Esophagus mucosa (tissue), 1 donor: ENCODE data around the gene FARP2. TPM values are rescaled to one million over a fixed set of nuclear protein-coding genes. Genes with fewer than 3 reads are reported as not detected.
A peak's percentile ranks its signal among the peaks of the same experiment; 100 is the strongest.
"Not testable (repeated sequence)": the region's sequence is repeated elsewhere in the genome, so short reads cannot be mapped to it uniquely, and the experiment has no call there.

Source experiments
- ATAC-seq: fragments of 200-7000 bp; cut with Tn5 transposase; one replicate; pipeline ENCODE4 v1.9.1; 2020
- total RNA-seq: library from RNA; stranded (reverse); gene quantifications from one replicate; pipeline ENCODE4 v1.2.4, GENCODE V29; 2023
- donor health status: DM: yes; HTN: yes; CAD: no.

Gene FARP2
- 33.5 TPM for total RNA-seq

DNA sequence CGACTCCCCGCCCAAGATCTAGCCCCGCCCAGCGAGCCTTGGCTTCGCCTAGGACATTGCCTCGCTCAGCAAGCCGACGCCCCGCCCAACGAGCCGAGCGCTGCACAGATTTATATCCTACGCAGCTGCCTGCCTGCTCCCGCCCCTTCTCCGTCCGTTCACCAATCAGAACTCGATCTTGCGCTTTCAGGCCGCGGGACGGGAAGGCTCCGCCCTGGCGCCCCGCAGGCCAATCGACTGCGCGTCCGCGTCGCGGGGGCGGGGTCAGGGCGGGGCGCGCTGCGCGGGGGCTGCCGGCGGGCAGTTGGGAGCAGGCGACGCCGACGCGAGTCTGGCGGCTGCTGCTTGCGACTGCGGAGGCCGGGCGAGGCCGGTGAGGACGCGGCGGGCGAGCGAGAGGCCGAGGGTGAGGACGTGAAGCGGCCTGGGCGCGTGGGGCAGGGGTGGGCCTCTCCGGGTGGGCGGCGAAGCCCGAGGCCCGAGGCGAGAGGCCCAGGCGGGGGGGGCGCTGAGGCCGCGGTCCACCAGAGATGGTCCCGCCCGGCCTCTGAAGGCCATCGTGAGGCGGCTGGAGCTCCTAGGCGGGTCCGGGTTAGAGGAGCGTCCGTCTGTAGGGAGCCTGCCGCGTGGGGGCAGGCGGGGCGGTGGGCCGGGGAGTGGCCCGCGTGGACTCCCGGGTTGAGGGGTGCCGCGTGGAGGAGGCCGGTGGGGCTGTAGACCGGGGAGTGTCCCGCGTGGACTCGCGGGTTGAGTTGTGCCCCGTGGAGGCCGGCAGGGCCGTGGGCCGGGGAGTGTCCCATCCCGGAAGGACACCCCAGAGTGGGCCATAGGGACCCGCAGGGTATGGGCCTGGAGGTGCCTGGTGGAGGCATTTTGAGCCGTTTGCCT, at the start of gene FARP2:
Gene FARP2, plus strand, starts transcription at position 303 of the 888 bp plus-strand sequence. CDS start 16,823 bp downstream, outside the sequence.
- peak; percentile 88 for ATAC-seq

DNA sequence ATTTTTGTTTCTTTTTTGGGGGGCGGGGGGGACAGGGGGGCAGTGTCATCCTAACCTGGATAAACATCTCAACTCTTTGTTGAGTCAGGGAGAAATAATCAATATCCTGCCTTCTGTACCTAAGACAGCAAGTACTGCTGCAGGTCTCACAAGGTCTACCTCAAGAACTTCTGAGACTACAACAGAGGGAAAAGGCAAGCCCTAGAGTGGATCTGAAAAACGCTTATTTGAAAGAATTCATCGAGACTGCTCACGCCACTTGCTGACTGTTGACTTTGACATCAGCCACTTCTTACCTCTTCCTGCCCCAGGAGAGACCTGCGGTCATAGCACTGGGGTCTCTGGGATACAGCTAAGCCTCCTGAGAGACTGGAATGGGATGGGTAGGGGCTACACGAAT, 49.0 kb upstream of the FARP2 start:
- no peak for ATAC-seq

DNA sequence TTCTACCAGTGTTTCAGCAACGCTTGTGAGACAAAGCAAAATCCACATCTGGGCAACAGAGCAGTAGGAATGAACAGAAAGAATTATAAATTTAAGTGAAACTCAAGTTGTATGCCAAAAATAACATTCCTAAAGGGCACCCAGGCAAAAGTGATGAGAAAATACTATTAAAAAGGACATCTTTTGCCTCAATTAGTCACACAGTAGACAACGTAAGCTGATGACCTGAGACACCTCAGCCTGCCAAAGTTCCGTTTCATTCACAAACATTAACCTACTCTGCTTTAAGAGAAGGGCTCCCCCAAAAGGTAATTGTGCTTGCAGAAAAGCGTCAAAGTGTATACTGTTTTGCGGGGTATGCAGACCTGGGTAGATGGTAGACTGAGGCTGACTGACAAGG, 47.8 kb upstream of the FARP2 start:
- no peak for ATAC-seq

DNA sequence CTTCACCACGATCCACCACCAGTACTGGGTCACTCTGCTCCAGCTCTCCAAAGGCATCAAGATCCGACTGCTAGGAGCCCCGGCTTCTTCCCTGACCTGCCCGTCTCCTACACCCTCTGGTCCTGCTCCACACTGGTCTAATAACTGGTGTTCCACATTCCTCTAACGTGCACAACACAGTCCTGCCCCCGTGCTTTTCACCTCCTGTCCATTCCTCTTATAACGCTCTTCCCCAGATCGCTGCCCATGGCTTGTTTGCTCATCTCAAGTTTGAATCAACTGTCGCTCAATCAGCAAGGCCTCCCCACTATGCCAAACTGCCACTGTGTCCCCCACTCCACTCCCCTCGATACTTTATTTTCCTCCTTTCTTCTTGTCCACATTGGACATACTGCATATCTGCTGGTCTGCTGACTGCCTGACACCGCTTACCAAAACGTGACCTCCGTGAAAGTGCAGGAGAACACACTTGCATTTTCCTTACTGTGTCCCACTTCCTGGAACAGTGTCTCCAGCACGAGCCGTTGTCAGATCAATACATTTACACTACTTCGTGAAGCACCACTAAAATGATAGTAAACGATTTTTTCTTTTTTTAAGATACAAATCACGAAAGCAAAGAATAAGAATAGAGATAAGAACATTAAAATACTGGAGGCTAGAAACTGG, 47.1 kb upstream of the FARP2 start:
- ATAC-seq: no peak

GRCh38 chr2:241309684-241310117, 46.4 kb upstream of the FARP2 start:
- peak; percentile 28 for ATAC-seq

DNA sequence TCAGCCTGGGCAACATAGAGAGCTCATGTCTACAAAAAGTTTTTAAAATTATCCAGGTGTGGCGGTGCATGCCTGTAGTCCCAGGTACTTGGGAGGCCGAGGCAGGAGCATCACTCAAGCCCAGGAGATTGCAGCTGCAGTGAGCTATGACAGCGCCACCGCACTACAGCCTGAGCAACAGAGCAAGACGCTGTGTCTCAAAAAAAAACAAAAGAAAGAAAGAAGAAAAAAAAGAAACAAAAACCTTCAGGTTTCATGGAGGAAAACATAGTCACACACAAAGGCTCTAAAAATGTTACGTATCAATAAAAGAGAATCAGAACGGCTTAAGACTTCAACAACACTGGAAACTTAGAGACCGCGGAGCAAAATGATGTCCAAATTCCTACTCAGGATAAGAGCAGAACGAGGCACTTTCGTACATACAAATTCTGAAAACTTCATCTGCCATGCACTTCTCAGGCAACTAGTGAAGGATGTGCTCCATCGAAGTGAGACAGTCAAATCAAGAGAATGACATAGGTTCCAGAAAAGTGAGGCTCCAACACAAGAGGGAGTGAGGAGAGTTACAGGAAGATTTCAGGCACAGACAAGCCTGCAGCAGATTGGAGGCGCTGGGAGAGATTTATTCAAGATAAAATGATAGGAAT, 45.0 kb upstream of the FARP2 start:
- no peak for ATAC-seq

DNA sequence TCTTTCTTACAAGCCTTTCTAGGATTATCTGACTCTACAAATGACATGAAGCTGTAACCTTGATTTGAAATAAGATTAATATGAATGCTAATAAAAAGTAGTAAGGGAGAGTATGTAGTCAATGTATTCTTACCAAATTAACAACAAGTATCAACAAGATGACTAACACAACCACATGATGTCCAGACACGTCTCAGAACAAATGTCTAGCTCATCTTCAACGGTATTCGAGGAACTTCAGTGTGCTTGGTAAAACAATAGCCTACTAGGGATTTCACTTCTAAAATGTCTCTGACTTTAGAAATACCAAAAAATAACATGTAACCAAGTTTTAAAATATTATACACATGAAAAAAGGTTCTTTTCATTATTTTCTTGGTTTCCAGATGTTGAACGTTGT, 44.0 kb upstream of the FARP2 start:
- no peak for ATAC-seq

DNA sequence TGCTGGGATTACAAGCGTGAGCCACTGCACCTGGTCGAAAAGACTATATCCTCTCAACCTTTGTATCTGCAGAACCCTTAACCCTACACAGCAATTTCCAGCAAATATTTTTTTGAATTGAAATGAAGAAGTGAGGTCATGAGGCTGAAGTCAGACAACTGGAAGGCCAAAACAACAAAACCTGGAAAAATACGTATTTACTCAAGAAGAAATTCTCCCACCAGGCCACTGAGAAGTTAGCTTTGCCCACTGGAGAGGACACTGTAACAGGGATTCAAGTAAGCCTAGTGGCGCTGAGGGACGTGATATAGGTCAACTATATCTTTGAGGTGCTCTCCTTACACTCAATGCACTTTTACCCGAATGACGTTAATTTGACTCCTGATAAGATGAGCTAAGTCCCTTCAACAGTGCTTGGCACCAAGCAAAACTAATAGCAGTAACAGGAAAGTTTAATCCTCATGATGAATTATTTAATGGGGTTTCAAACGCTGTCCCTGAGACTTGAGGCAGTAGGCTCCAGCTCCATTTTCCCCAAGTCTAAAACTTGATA, 42.5 kb upstream of the FARP2 start:
- no peak for ATAC-seq

DNA sequence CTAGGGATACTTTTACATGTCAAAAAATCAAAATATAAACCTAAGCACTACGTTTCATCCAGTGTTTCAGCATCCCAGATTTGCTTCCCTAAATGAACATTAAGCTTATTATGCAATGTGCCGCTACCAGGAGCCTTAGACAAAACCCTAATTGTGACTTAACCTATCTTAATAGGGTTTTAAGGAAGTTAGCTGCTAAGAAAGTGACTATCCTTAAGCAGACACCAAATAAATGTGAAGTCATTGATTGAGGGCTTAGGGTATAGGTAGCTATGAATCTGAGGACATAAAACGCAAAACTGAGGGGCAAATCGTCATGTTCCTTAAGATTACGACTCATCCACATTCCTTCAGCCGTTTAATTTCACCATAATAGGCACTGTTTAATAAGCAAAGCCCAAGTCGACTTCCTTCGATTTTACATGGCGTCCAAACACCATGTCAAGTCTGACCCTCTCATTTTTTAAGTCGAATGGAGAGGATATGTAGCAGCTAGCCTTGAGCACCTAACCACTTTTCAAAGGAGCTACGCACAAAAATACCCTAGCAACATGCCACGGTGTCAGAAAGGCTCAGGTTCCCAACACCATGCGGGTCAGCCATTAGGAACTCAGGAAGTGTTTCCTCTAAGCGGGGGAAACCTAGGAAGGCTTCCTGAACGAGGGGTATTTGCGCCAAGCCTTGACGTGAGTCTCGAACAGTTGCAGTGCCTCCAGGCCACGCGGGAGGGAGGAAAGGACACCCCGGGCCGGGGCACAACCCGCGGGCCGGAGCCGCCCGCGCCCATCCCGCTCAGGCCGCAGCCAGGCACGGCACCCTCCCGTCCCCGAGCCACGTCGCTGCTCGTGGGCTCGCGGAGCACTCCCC, 41.6 kb upstream of the FARP2 start:
- ATAC-seq: no peak

DNA sequence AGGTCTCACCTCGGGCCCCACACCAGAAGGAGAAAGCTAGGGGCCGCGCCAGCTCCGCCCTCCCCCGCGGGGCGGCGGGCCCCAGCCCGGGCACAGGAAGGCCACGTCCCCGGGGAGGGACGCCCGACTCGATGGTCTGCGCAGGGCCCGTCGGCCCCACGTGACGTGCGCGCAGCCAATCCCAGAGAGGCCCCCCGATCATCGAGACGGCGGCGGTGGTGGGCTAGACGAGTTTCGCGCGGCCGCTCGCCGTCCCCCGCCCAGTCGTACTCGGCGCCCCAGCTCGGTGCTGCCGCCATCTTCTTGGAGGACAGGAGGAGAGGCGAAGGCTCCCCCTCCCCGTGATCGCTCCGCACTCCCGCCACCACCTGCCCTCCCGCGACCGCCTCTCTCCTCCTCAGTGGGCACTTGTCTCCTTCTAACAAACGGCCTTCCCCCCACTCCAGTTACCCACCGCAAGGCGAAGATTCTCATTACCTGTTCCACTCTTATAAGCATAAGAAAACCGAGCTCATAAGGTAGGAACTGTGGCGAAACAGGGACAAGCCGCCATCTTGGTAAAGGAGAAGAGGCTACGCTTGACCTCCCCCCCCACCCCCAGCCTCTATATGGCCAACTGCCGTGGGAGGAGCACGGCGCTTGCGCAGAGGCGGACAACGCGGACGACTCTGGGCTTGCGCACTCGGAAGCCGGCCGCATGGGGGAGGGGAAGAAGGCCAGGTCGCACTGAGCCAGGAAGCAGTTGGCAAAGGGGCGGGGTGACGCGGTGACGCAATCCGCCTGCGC, 40.8 kb upstream of the FARP2 start, which contains the start of gene HDLBP:
Gene HDLBP, minus strand, starts transcription at position 580 of the 786 bp plus-strand sequence. CDS start 48,803 bp downstream, outside the sequence.
- peak; percentile 96 for ATAC-seq

GRCh38 chr2:241315879-241316631, 40.0 kb upstream of the FARP2 start, which contains the start of gene SEPTIN2:
TSS of gene SEPTIN2 (plus strand) at chr2:241315925. CDS start at chr2:241324233, 8,308 bp downstream.
- ATAC-seq: peak; percentile 59

- no peak for ATAC-seq
Observed at GRCh38 chr2:241316825-241317224, 39.3 kb upstream of the FARP2 start.

GRCh38 chr2:241317391-241317790, 38.7 kb upstream of the FARP2 start:
- ATAC-seq: no peak

DNA sequence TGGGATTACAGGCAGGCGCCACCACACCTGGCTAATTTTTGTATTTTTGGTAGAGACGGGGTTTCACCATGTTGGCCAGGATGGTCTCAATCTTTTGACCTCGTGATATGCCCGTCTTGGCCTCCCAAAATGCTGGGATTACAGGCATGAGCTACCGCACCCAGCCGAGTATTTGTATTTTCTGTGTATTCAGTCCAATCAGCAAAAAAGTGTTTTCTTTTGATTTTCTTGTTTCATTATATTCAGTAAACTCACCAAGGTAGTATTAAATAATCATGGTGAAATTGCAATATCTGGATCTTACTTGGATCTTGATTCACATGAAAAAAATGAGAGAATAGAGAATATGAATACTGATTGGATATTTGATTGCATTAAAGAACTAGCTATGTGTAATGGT, 37.3 kb upstream of the FARP2 start:
- not testable (repeated sequence) for ATAC-seq

DNA sequence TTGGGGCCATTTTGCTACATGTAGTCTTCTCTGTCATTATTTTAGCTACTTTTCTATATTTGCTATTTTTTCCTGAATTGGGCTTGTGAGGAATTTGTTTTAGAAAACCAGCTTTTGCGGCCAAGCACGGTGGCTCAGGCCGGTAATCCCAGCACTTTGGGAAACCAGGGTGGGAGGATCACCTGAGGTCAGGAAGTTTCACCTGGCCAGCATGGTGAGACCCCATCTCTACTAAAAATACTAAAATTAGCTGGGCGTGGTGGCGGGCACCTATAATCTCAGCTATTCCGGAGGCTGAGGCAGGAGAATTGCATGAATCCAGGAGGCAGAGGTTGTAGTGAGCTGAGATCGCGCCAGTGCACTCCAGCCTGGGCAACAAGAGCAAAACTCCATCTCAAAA, 35.7 kb upstream of the FARP2 start:
- no peak for ATAC-seq

GRCh38 chr2:241321033-241321432, 35.1 kb upstream of the FARP2 start:
- ATAC-seq: no peak

- ATAC-seq: no peak
Observed at GRCh38 chr2:241321886-241322285, 34.2 kb upstream of the FARP2 start.

DNA sequence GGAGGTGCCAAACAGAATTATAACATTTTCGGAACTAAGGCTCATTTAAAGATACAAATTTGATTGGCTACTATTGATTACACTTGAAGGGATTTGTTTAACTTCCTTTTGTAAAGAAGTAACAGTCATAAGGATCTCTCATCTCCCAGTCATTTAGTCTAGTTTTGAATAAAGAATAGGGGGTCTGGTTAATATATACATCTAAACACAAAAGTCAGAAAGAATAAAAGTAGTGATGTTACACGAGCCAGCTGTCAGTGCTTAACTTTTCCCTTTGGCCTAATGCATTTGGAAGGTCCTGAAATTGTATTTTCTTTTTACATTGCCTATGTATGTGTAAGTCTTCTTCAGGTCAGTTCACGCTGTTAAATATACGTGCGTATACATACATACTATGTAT, 32.3 kb upstream of the FARP2 start:
- ATAC-seq: no peak

DNA sequence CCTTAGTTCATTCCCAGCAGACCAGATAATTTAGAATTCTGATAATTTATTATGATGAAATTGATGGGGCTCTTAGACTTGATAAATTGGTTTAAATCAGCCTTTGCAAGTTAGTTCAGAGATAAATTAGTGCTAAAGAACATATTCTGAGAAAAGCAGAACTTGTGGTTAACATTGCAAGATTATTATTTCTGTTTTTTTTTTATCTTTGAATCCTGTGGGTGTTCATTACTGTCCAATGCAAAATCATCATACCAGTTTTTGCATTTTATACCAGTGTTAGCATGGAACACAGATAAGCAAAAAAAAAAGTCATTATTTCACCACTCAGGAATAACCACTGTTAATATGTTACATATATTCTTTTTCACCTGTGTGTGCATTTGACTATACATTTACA, 31.3 kb upstream of the FARP2 start:
- no peak for ATAC-seq

DNA sequence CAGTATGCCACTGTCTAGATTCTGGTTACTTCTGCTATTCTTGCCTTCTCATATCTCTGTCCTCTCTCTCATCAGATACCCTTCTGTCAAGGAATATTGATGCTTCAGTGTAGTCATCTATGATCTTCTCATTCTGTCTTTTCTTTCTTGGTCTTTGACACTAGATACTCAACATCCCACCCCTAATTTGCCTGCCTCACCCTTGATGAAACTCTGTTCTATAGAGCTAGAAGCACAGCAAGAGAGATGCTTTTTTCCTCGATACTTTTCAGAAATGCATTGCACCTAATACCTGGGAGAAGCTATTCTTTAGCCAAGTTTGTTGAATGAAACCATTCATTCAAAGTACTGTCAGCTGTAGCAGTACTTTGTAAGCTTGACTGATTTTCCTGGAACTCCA, 30.8 kb upstream of the FARP2 start:
- no peak for ATAC-seq
